Activated naive CD8-positive, alpha-beta T cell treated with anti-CD3 and anti-CD28 coated beads, Interleukin-2, amount 50 U/mL, for 24 hours (primary cell): ENCODE results near the gene PLEKHG7.

ENCODE experiments used
- ATAC-seq: fragments of 150-1000 bp; cut with Tn5 transposase; one replicate; pipeline ENCODE4 v1.10.0; 2021
- DNase-seq: peaks from one replicate; pipeline ENCODE4 v3.0.0; 2021
- H3K27ac Mint-ChIP-seq: one replicate; pipeline ENCODE4 v1.8.0; 2021; ENCODE audit warnings: mild to moderate bottlenecking, mixed read lengths
- H3K27me3 Mint-ChIP-seq: one replicate; pipeline ENCODE4 v1.8.0; 2021; ENCODE audit warnings: mixed read lengths
- H3K36me3 Mint-ChIP-seq: one replicate; pipeline ENCODE4 v1.8.0; 2021; ENCODE audit warnings: low read depth, mixed read lengths
- H3K4me1 Mint-ChIP-seq: one replicate; pipeline ENCODE4 v1.8.0; 2021; ENCODE audit warnings: mixed read lengths
- H3K4me3 Mint-ChIP-seq: one replicate; pipeline ENCODE4 v1.8.0; 2021; ENCODE audit warnings: mild to moderate bottlenecking, moderate library complexity, mixed read lengths
- H3K9me3 Mint-ChIP-seq: one replicate; pipeline ENCODE4 v1.8.0; 2021; ENCODE audit warnings: mixed read lengths

Gene PLEKHG7

DNA sequence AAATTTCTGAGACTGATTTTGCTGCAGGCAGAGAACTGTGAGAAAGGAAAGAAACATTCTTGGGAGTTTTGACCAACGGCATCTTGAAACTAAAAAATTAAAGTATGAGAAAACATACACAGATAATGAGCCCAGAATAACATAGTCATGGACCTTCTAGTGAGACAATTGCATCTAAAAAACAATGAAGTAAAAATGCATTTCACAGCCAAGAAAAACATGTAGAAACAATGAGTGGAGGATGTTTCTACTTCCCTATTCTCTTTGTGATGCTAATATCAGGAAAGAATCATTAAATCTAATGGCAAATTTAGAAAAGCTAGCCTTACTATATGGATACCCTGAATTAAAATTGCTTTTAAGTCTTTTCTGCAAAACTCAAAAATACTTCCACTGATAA is 12.2 kb upstream of the PLEKHG7 start:
- no peaks in the 10 kb centered on the region for H3K36me3 Mint-ChIP-seq
- ATAC-seq (no peak), DNase-seq (no peak)
- no peak overlapping the region for H3K4me3 Mint-ChIP-seq
- no peaks in the 10 kb centered on the region for H3K27me3 Mint-ChIP-seq
- H3K9me3 Mint-ChIP-seq, result peaks cover 4% of the 10 kb centered on the region
- no peaks in the 10 kb centered on the region for H3K4me1 Mint-ChIP-seq
- no peak overlapping the region for H3K27ac Mint-ChIP-seq

DNA sequence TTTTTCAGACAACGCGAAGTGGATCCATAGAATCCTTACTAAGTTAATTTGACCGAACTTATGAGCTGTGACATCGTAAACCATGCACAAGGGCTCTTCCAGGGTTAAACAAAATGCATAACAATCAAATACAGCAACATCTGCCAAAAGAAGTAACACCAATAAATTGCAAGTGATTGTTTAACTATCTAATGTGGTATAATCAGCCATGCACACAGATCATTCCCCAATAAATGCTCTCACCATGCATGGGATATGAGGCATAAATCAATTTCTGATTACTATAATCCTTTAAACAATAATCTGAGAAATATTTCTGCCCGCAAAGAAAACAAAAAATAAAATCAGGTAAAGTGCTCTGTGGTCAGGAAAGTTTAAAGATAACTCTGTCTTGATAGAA is 7.7 kb upstream of the PLEKHG7 start:
- Mint-ChIP-seq H3K27me3 (no peaks in the 10 kb centered on the region), H3K4me3 (no peak overlapping the region), H3K9me3 (peaks cover 16% of the 10 kb centered on the region), H3K27ac (no peak overlapping the region), H3K4me1 (no peaks in the 10 kb centered on the region), H3K36me3 (no peaks in the 10 kb centered on the region)
- no peak for ATAC-seq
- DNase-seq, result no peak

DNA sequence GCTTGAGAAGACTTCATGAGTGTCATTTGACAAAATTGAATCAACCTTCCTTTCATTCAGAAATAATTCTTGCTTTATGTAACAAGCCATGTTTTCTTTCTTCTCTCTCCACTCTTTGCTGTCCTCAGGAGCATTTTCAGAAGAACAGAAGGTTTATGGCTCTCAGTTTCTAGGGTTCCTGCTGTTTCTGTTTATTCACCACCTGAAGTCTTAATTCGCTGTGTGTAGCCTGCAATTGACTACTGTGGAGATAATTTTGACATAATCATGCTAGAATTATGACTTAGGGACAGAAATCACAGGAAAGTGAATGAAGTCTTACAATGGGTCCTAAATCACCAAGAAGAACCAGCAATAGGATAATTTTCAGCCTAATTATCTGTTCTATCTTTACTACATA is 7.2 kb upstream of the PLEKHG7 start:
- H3K27me3 Mint-ChIP-seq, result no peaks in the 10 kb centered on the region
- H3K27ac Mint-ChIP-seq, result no peak overlapping the region
- peaks cover 16% of the 10 kb centered on the region for H3K9me3 Mint-ChIP-seq
- H3K4me1 Mint-ChIP-seq, result no peaks in the 10 kb centered on the region
- ATAC-seq (no peak), DNase-seq (no peak)
- H3K36me3 Mint-ChIP-seq, result no peaks in the 10 kb centered on the region
- no peak overlapping the region for H3K4me3 Mint-ChIP-seq

DNA sequence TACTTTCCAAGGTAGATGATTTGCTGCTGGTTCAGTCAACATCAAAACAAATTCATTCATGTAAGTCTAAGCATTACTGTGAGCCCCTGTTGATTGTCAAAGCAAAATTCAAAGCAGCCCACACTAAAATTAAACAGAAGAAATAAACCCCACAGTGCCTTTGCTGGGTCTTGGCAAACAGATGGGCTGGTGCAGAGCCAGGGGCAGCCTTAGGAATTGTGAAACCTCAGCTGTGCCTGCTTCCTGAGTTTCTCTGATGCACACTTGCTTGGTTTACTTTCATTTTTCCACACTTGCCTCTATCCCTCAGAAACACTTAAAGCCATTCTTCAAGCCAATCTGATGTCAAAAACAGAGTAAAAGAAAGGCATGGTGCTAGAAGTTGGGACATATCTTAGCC is 6.6 kb upstream of the PLEKHG7 start:
- DNase-seq (no peak), ATAC-seq (no peak)
- H3K36me3 Mint-ChIP-seq, result no peaks in the 10 kb centered on the region
- H3K27ac Mint-ChIP-seq, result no peak overlapping the region
- H3K27me3 Mint-ChIP-seq, result no peaks in the 10 kb centered on the region
- no peaks in the 10 kb centered on the region for H3K4me1 Mint-ChIP-seq
- peaks cover 16% of the 10 kb centered on the region for H3K9me3 Mint-ChIP-seq
- no peak overlapping the region for H3K4me3 Mint-ChIP-seq

DNA sequence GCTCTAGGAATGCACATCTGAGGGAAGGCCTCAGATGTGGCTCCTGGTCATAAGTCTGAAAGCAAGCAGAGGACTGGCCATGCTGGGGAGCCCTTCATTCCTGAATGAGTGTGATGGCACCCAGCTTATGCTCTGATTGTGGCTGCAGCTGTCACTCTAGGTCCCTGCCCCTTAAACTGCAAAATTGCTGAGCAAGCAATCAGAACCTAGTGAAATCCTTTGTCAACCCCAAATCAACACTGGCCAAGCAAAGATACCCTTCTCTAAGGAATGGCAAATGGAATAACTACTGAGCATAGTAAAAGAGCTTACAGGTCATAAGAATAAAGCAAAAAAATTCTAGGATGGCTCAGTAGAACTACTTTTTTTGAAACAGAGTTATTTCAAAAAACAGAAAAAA is 4.3 kb upstream of the PLEKHG7 start:
- H3K4me3 Mint-ChIP-seq, result no peak overlapping the region
- H3K27ac Mint-ChIP-seq, result no peak overlapping the region
- H3K4me1 Mint-ChIP-seq, result peaks cover 12% of the 10 kb centered on the region
- no peaks in the 10 kb centered on the region for H3K27me3 Mint-ChIP-seq
- H3K9me3 Mint-ChIP-seq, result peaks cover 16% of the 10 kb centered on the region
- H3K36me3 Mint-ChIP-seq, result no peaks in the 10 kb centered on the region
- no peak for ATAC-seq
- DNase-seq, result no peak

DNA sequence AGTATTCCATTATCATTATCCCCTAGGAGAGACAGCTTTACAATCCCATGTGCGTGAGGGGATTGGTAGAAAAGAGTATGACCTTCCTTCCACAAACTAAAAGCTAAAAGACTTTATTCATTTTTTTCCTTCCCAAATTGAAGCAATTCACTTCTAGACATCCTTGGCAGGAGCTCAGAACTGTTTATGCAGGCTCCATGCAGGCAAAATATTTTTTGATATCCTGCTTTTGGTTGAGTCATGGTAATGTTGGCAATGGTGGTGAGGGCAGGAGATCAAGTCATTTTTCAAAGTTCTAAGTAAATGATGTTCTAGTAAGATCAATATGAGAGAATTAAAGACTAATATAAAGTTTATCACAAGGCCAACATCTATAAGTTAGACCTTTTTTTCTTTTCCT is 1.3 kb upstream of the PLEKHG7 start:
- no peak overlapping the region for H3K4me3 Mint-ChIP-seq
- H3K9me3 Mint-ChIP-seq, result peaks cover 12% of the 10 kb centered on the region
- no peaks in the 10 kb centered on the region for H3K27me3 Mint-ChIP-seq
- peaks cover 12% of the 10 kb centered on the region for H3K4me1 Mint-ChIP-seq
- no peak for ATAC-seq
- H3K36me3 Mint-ChIP-seq, result no peaks in the 10 kb centered on the region
- no peak overlapping the region for H3K27ac Mint-ChIP-seq
- no peak for DNase-seq

DNA sequence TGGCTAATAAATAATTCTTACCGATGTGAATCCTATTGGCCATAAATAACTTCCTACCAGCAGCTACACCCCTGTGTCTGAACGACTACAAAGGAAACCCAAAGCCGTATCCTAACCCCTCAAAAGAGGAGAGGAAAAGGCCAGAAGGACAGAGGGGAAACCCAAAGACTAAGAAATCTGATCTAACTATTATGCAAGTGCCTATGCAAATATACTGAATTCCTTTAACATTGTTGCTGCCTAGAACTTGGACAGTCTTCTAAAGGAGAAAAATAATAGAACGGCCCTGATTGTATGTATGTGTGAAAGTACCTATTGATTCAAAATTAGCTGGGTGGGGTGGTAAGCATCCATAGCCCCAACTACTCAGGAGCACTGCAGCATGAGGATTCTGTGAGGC is 997 bp downstream of the PLEKHG7 start:
- no peak overlapping the region for H3K27ac Mint-ChIP-seq
- peaks cover 12% of the 10 kb centered on the region for H3K4me1 Mint-ChIP-seq
- no peaks in the 10 kb centered on the region for H3K9me3 Mint-ChIP-seq
- H3K27me3 Mint-ChIP-seq, result no peaks in the 10 kb centered on the region
- DNase-seq (no peak), ATAC-seq (no peak)
- no peaks in the 10 kb centered on the region for H3K36me3 Mint-ChIP-seq
- H3K4me3 Mint-ChIP-seq, result no peak overlapping the region

DNA sequence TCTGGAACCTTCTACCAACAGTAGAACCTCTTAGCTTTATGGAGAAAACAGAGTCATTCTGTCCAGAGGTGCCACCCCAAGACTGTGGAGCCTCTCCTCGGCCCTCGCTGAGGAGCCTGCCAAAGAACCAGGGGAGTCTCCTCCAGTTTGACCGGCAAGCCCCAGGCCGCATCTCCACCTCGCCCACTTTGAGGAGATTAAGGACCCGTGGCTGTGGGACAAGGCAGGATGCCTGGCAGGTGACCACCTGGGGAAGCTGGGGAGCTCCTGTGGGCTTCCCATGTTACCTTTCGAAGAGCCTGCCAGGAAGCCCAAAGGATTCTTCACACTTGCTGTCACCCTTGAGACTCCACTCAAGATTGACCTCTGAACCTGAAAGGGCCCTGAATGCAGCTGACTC is 3.8 kb downstream of the PLEKHG7 start:
- no peak for DNase-seq
- H3K9me3 Mint-ChIP-seq, result no peaks in the 10 kb centered on the region
- H3K4me3 Mint-ChIP-seq, result no peak overlapping the region
- H3K36me3 Mint-ChIP-seq, result no peaks in the 10 kb centered on the region
- no peak for ATAC-seq
- H3K27me3 Mint-ChIP-seq, result no peaks in the 10 kb centered on the region
- H3K4me1 Mint-ChIP-seq, result peaks cover 12% of the 10 kb centered on the region
- H3K27ac Mint-ChIP-seq, result no peak overlapping the region

DNA sequence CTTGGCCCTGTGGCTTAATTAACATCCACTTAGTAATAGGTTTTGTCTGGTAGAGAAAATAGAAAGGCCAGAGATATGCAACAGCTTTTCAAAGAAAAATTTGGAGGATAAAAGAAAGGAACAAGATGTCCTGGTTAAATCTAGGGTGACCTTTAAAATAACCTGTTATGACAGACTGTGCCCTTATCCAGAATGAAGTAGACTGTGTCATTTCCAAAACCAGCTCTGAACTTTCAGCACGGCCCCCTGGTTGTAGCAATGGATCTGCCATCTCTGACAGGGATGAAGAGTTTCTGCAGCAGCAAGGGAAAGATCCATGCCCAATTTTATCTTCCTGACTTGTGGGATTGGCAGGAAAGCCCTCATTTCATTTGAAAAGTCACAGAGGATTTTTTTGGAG is 5.1 kb downstream of the PLEKHG7 start:
- H3K36me3 Mint-ChIP-seq, result no peaks in the 10 kb centered on the region
- DNase-seq, result no peak
- no peak overlapping the region for H3K27ac Mint-ChIP-seq
- no peaks in the 10 kb centered on the region for H3K27me3 Mint-ChIP-seq
- no peaks in the 10 kb centered on the region for H3K9me3 Mint-ChIP-seq
- peaks cover 4% of the 10 kb centered on the region for H3K4me1 Mint-ChIP-seq
- ATAC-seq, result no peak
- no peak overlapping the region for H3K4me3 Mint-ChIP-seq

DNA sequence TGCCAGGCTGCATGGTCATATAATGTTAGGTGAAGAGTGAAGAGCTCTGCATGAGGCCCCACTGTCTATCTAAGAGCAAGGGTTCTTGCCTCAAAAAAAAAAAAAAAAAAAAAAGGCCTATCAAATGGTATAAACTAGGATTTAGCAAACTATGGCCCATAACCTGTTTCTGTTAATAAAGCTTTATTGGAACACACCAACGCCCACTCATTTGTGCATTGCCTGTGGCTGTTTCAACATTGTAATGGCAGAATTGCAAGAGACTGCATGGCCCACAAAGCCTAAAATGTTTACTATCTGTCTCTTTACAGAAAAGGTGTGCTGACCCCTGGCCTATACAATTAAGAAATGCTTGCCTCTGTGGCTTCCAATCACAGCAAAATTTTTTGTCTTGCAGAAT is 12.8 kb downstream of the PLEKHG7 start:
- H3K27ac Mint-ChIP-seq, result no peak overlapping the region
- no peak for ATAC-seq
- DNase-seq, result no peak
- H3K4me3 Mint-ChIP-seq, result no peak overlapping the region
- no peaks in the 10 kb centered on the region for H3K27me3 Mint-ChIP-seq
- H3K9me3 Mint-ChIP-seq, result no peaks in the 10 kb centered on the region
- H3K4me1 Mint-ChIP-seq, result no peaks in the 10 kb centered on the region
- no peaks in the 10 kb centered on the region for H3K36me3 Mint-ChIP-seq

DNA sequence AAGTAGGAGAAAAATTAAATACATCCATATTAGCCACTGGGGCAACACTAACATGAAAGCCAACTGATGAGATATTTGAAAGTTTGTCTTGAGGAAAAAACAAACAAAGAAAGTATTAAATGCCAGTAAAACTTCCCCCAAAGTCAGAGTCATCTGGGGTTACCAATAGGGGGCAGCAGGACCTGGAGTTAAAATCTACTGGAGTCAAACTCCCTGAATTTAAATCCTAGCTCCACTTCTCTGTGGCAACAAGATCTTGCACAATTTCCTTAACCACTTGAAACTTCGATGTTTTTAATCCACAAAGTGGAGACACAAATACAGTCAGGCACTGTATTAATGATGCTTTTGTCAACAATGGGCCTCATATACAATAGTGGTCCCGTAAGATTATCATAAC is 14.4 kb downstream of the PLEKHG7 start:
- Mint-ChIP-seq H3K27me3 (no peaks in the 10 kb centered on the region), H3K36me3 (no peaks in the 10 kb centered on the region), H3K4me1 (no peaks in the 10 kb centered on the region), H3K9me3 (no peaks in the 10 kb centered on the region), H3K27ac (no peak overlapping the region), H3K4me3 (no peak overlapping the region)
- DNase-seq, result no peak
- ATAC-seq, result no peak

DNA sequence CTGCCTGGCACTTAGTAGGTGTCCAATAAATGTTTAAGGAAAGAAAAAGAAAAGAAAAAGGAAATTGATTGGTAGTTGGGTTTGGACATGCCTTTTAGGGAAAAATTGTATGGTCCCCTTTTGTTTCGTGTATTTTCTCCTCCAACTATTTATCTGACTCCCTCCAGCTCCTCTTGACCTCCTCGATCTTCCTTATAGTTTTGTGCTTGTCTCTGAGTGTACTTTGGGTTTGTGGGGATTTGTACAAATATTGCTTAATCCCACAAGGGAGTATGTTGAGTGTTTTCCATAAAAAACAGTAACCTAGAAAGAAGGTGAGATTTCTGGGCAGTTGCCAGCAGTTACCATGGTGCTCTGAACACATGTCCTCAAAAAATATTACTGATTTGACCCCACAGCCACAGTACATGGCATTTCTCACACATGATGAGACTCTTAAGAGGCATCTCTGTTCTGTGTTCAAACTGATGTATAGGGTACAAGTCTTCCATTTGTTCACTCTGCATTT is 15.7 kb downstream of the PLEKHG7 start:
- ATAC-seq (no peak), DNase-seq (no peak)
- H3K4me1 Mint-ChIP-seq, result no peaks in the 10 kb centered on the region
- no peak overlapping the region for H3K27ac Mint-ChIP-seq
- H3K9me3 Mint-ChIP-seq, result no peaks in the 10 kb centered on the region
- no peak overlapping the region for H3K4me3 Mint-ChIP-seq
- H3K36me3 Mint-ChIP-seq, result no peaks in the 10 kb centered on the region
- no peaks in the 10 kb centered on the region for H3K27me3 Mint-ChIP-seq

DNA sequence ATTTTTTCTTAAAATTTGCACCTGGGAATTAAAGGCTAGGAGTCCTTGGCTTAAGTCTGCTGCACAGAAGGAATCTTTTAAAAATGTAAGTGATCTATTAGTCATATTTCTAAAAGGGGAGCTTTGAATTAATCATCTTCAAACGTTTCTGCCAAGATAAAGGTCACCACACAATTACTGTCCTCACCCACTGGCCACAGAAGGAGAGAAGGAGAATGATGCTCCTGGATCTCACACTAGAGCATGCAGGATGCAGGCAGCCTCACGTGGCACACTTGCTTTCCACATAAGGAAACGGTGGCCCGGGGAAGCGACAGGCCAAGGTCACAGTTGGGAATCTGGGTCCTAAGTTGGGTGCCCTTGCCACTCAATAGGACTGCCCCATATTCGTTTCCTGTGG is 16.9 kb downstream of the PLEKHG7 start:
- Mint-ChIP-seq H3K36me3 (no peaks in the 10 kb centered on the region), H3K27ac (no peak overlapping the region), H3K4me3 (no peak overlapping the region), H3K27me3 (no peaks in the 10 kb centered on the region), H3K4me1 (no peaks in the 10 kb centered on the region), H3K9me3 (peaks cover 2% of the 10 kb centered on the region)
- DNase-seq (no peak), ATAC-seq (no peak)

DNA sequence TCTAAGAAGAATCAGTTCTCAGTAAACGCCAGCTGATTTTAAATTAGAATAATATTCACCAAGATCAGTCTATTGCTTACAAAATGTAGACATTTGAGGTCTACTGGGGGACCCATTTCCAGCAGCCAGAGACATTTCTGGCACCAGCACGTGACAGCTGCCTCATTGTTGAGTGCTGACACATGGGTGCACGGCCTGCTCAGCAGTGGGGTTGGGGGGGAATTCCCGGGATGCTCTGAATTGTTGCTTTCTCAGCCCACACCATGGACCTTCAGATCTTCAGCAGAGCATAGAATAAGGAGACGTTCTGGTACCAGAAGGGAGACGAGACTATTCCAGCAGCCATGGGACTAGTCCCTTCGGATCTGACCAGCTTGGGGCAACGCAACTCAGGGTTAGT is 18.3 kb downstream of the PLEKHG7 start:
- ATAC-seq, result no peak
- no peaks in the 10 kb centered on the region for H3K36me3 Mint-ChIP-seq
- H3K27ac Mint-ChIP-seq, result no peak overlapping the region
- no peak overlapping the region for H3K4me3 Mint-ChIP-seq
- H3K4me1 Mint-ChIP-seq, result no peaks in the 10 kb centered on the region
- no peak for DNase-seq
- H3K27me3 Mint-ChIP-seq, result peaks cover 2% of the 10 kb centered on the region
- peaks cover 11% of the 10 kb centered on the region for H3K9me3 Mint-ChIP-seq

DNA sequence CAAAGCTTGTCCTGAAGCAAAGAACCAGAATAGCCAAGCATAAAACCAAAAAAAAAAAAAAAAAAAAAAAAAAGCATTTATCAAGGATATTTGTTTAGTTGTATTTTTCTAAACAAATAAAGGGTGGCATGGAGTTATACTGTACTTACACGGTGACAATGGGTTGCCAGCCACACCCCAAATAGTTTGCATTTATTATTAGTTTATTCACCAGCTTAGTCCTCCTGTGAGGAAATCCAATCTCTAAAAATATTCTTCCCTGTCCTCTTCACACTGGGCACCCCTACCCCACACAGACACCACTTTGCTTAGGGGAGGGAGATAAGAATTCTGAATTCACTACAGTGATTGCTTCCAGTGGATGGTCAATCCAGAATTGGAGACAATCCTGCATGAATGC is 18.9 kb downstream of the PLEKHG7 start:
- no peaks in the 10 kb centered on the region for H3K36me3 Mint-ChIP-seq
- H3K4me3 Mint-ChIP-seq, result no peak overlapping the region
- DNase-seq (no peak), ATAC-seq (no peak)
- H3K9me3 Mint-ChIP-seq, result peaks cover 11% of the 10 kb centered on the region
- no peak overlapping the region for H3K27ac Mint-ChIP-seq
- H3K27me3 Mint-ChIP-seq, result peaks cover 2% of the 10 kb centered on the region
- no peaks in the 10 kb centered on the region for H3K4me1 Mint-ChIP-seq

DNA sequence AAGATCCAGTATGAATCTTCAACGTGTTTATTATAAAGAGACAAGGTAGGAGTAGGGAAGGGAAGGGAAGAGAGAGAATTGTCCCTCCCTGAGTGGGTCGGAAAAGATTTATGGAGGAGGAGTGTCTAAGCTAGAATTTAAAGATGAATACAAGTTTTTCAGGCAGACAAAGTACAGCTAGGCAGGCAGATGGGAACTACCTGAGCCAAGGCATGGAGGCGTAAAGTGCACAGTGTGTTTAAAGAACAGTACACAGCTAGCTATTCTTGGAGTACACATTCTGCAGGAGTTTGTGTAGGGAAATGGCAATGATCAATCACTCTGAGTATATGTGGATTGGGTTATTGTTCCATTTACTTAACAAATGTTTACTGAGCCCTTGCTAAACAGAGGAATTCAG is 20.1 kb downstream of the PLEKHG7 start:
- no peaks in the 10 kb centered on the region for H3K4me1 Mint-ChIP-seq
- DNase-seq (no peak), ATAC-seq (no peak)
- no peak overlapping the region for H3K4me3 Mint-ChIP-seq
- H3K27ac Mint-ChIP-seq, result no peak overlapping the region
- peaks cover 2% of the 10 kb centered on the region for H3K27me3 Mint-ChIP-seq
- no peaks in the 10 kb centered on the region for H3K36me3 Mint-ChIP-seq
- peaks cover 11% of the 10 kb centered on the region for H3K9me3 Mint-ChIP-seq
